Measurements from ENCODE around the gene AP2B1.

- no peak for TF ChIP-seq EZH2 (IDR thresholded peaks at IDR 0.05; ENCODE audit: low read length, unreplicated experiment)
- TF ChIP-seq CTCF (conservative IDR thresholded peaks at IDR 0.05; ENCODE audit: low read depth, low read length): no peak
These were observed 145.0 kb downstream of the AP2B1 start for GRCh38 chr17:35731917-35732805.

All from PC-3 (cell line).